ENCODE data around the gene MFAP4.
"Not testable (repeated sequence)": the region's sequence is repeated elsewhere in the genome, so short reads cannot be mapped to it uniquely, and the experiment has no call there.

Gene MFAP4

GRCh38 chr17:19353401-19353800, 33.6 kb downstream of the MFAP4 start:
- DNase-seq (ENCODE audit: low read depth in 2 of 3, low spot score in 2 of 3), result not testable (repeated sequence)

GRCh38 chr17:19348806-19349205, 38.2 kb downstream of the MFAP4 start:
- no peak for DNase-seq (ENCODE audit: low read depth in 2 of 3, low spot score in 2 of 3)

- DNase-seq (ENCODE audit: low read depth in 2 of 3, low spot score in 2 of 3), result no peak
Measured at GRCh38 chr17:19348081-19348650, 38.8 kb downstream of the MFAP4 start.

- DNase-seq (ENCODE audit: low read depth in 2 of 3, low spot score in 2 of 3), result no peak
Measured at GRCh38 chr17:19347323-19348080, 39.5 kb downstream of the MFAP4 start.

GRCh38 chr17:19346351-19347255, 40.4 kb downstream of the MFAP4 start:
- no peak for DNase-seq (ENCODE audit: low read depth in 2 of 3, low spot score in 2 of 3)

GRCh38 chr17:19345486-19346350, 41.3 kb downstream of the MFAP4 start:
- no peak for DNase-seq (ENCODE audit: low read depth in 2 of 3, low spot score in 2 of 3)

- DNase-seq (ENCODE audit: low read depth in 2 of 3, low spot score in 2 of 3), result no peak
Measured at GRCh38 chr17:19345067-19345460, 41.9 kb downstream of the MFAP4 start.

- no peak for DNase-seq (ENCODE audit: low read depth in 2 of 3, low spot score in 2 of 3)
Measured at GRCh38 chr17:19344311-19345066, 42.5 kb downstream of the MFAP4 start.

GRCh38 chr17:19343671-19344151, 43.3 kb downstream of the MFAP4 start:
- DNase-seq (ENCODE audit: low read depth in 2 of 3, low spot score in 2 of 3), result no peak

GRCh38 chr17:19343256-19343630, 43.7 kb downstream of the MFAP4 start:
- DNase-seq (ENCODE audit: low read depth in 2 of 3, low spot score in 2 of 3), result no peak

- no peak for DNase-seq (ENCODE audit: low read depth in 2 of 3, low spot score in 2 of 3)
Measured at GRCh38 chr17:19342611-19343255, 44.3 kb downstream of the MFAP4 start.

GRCh38 chr17:19341641-19342610, 45.1 kb downstream of the MFAP4 start:
- DNase-seq (ENCODE audit: low read depth in 2 of 3, low spot score in 2 of 3), result no peak

- DNase-seq (ENCODE audit: low read depth in 2 of 3, low spot score in 2 of 3), result no peak
Measured at GRCh38 chr17:19341211-19341631, 45.8 kb downstream of the MFAP4 start.

GRCh38 chr17:19339341-19339815, 47.6 kb downstream of the MFAP4 start:
- DNase-seq (ENCODE audit: low read depth in 2 of 3, low spot score in 2 of 3), result no peak

- peak; percentile 23 to 50 (median 33) for DNase-seq (ENCODE audit: low read depth in 2 of 3, low spot score in 2 of 3)
Measured at GRCh38 chr17:19338031-19338990, 48.7 kb downstream of the MFAP4 start.

- no peak for DNase-seq (ENCODE audit: low read depth in 2 of 3, low spot score in 2 of 3)
Measured at GRCh38 chr17:19337712-19338023, 49.3 kb downstream of the MFAP4 start.
